Karpas-422 (cell line): ENCODE results near the gene ZNF813. TPM values are rescaled to one million over a fixed set of nuclear protein-coding genes. Genes with fewer than 3 reads are reported as not detected.
A peak's percentile ranks its signal among the peaks of the same experiment; 100 is the strongest.
"Not testable (repeated sequence)": the region's sequence is repeated elsewhere in the genome, so short reads cannot be mapped to it uniquely, and the experiment has no call there.

ENCODE experiments used
- DNase-seq: peaks from one replicate; pipeline ENCODE4 v3.0.0-alpha.2; 2015
- H2AFZ ChIP-seq: fragments of 200-600 bp; sonication (generic); 2 replicates; pipeline ENCODE4 v1.6.1; 2014; ENCODE audit warnings: antibody characterized with exemption, low read length, mixed read lengths
- H3K27ac ChIP-seq: fragments of 200-600 bp; sonication (generic); 2 replicates; pipeline ENCODE4 v1.5.1; 2014; ENCODE audit warnings: mild to moderate bottlenecking, low read length, moderate library complexity
- H3K27me3 ChIP-seq: fragments of 200-600 bp; sonication (generic); 2 replicates; pipeline ENCODE4 v1.6.1; 2014; ENCODE audit warnings: low read length, mixed read lengths
- H3K36me3 ChIP-seq: fragments of 200-600 bp; sonication (generic); 2 replicates; pipeline ENCODE4 v1.6.1; 2014; ENCODE audit warnings: low read length, mixed read lengths; ENCODE audit not compliant: insufficient read depth
- H3K4me1 ChIP-seq: fragments of 200-600 bp; sonication (generic); 2 replicates; pipeline ENCODE4 v1.6.1; 2014; ENCODE audit warnings: mild to moderate bottlenecking, low read length, mixed read lengths
- H3K4me2 ChIP-seq: fragments of 200-600 bp; sonication (generic); 2 replicates; pipeline ENCODE4 v1.6.1; 2014; ENCODE audit warnings: low read length, low read depth, mild to moderate bottlenecking; ENCODE audit not compliant: poor library complexity, severe bottlenecking
- H3K4me3 ChIP-seq: fragments of 200-600 bp; sonication (generic); 2 replicates; pipeline ENCODE4 v1.5.1; 2014; ENCODE audit warnings: mild to moderate bottlenecking, antibody characterized with exemption, low read length, mixed read lengths
- H3K79me2 ChIP-seq: fragments of 200-600 bp; sonication (generic); 2 replicates; pipeline ENCODE4 v1.6.1; 2014; ENCODE audit warnings: mild to moderate bottlenecking, low read length, mixed read lengths
- H3K9ac ChIP-seq: fragments of 200-600 bp; sonication (generic); 2 replicates; pipeline ENCODE4 v1.6.0; 2014; ENCODE audit warnings: low read length
- H3K9me2 ChIP-seq: fragments of 200-600 bp; sonication (generic), shearing (Covaris generic); replicated peaks from 2 replicates; pipeline ENCODE4 v1.6.0; 2014; ENCODE audit warnings: mild to moderate bottlenecking, low read length, moderate library complexity; ENCODE audit not compliant: insufficient read depth
- H3K9me3 ChIP-seq: fragments of 300-700, 200-600 bp; sonication (generic); 2 replicates; pipeline ENCODE4 v1.6.1; 2014; ENCODE audit warnings: low read length, mixed read lengths
- H4K20me1 ChIP-seq: fragments of 200-600 bp; sonication (generic); 2 replicates; pipeline ENCODE4 v1.6.1; 2014; ENCODE audit warnings: mild to moderate bottlenecking, antibody characterized with exemption, low read length, low read depth; ENCODE audit not compliant: insufficient read depth
- total RNA-seq: library from RNA; depleted of rRNA; stranded (reverse); fragments of >200 nt; shearing (Covaris generic); gene quantifications from 2 replicates; pipeline ENCODE4 v1.2.3, GENCODE V29; 2014; ENCODE audit warnings: low replicate concordance

The ZNF813 gene
- total RNA-seq, 1 experiment from 2014 or later: 6.1 TPM

DNA sequence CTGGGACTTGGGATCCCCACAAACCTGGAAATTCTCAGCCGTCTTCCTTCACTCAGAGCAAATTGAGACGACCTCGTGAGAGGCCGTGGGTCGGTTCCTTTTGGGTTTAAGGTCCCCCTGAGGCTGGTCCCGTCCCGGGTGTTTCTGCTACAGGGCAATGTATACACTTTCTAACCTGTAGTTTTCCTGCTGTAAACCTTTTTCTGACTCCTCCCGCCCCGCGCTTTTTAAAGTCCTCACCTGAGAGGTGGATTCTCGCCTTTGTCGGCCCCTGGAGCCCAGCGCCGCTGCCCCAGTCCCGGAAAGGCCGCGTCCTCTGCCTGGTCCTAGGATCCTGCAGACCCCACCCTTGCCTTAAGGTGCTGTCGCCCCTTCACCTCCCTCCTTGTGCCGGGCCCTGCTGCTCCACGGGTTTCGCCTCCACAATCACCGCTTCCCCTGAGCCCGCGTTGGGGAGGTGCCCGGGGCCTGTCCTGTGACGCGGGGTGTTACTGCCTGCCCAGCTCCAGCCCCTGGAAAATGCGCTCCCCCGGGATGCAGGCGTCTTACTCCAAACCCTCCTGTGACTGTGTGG is 35.4 kb upstream of the ZNF813 start:
- H3K4me3 ChIP-seq: peak overlapping the region; percentile 99
- H2AFZ ChIP-seq: peak overlapping the region; percentile 78; the same call in 1 of the 2 replicates
- no peak overlapping the region for H3K27ac ChIP-seq
- peaks cover 48% of the 10 kb centered on the region for H3K79me2 ChIP-seq
- peaks cover 9% of the 10 kb centered on the region for H3K4me1 ChIP-seq
- no peaks in the 10 kb centered on the region for H3K27me3 ChIP-seq
- peaks cover 23% of the 10 kb centered on the region for H3K9me3 ChIP-seq
- H3K9me2 ChIP-seq: no peaks in the 10 kb centered on the region
- peak overlapping the region; percentile 90 for H3K9ac ChIP-seq
- peak; percentile 73 for DNase-seq
- no peaks in the 10 kb centered on the region for H4K20me1 ChIP-seq
- peaks cover 41% of the 10 kb centered on the region for H3K36me3 ChIP-seq
- H3K4me2 ChIP-seq: peak overlapping the region; percentile 96

GRCh38 chr19:53443809-53444208 is 23.7 kb upstream of the ZNF813 start:
- Histone ChIP-seq H3K9me3 (peaks cover 32% of the 10 kb centered on the region), H3K36me3 (peaks cover 80% of the 10 kb centered on the region), H3K79me2 (peaks cover 10% of the 10 kb centered on the region)
- not testable (repeated sequence) for H3K27me3 ChIP-seq, H2AFZ ChIP-seq, H3K9ac ChIP-seq, H3K4me1 ChIP-seq, H4K20me1 ChIP-seq, H3K27ac ChIP-seq, H3K9me2 ChIP-seq, H3K4me3 ChIP-seq, DNase-seq, H3K4me2 ChIP-seq

DNA sequence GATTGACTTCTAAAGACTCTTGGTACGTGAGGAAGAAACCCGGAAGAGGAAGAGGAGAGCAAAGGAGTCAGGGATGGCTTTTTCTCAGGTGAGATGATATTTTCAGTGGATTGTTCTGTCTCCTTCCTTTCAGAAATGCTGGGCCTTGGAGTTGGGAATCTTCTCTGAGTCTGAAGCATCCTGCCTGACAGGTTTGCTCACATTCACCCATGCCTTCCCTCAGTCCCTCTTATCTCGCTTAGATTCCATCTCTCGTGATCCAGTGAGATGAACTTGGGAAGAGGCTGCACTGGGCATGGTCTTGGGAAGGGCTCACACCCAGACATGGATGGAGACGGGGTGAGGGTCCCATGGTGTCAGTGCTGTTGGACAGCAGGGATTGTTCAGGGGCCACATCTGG is 20.3 kb upstream of the ZNF813 start:
- H3K4me3 ChIP-seq, DNase-seq, H3K4me2 ChIP-seq, H3K9me2 ChIP-seq, H3K27me3 ChIP-seq, H3K9ac ChIP-seq, H2AFZ ChIP-seq, H4K20me1 ChIP-seq, H3K79me2 ChIP-seq, H3K4me1 ChIP-seq, H3K27ac ChIP-seq: not testable (repeated sequence)
- peaks cover 90% of the 10 kb centered on the region for H3K36me3 ChIP-seq
- H3K9me3 ChIP-seq: peaks cover 38% of the 10 kb centered on the region

- no peak for DNase-seq
- H3K79me2 ChIP-seq: no peaks in the 10 kb centered on the region
- no peaks in the 10 kb centered on the region for H3K9me2 ChIP-seq
- no peaks in the 10 kb centered on the region for H3K27me3 ChIP-seq
- no peak overlapping the region for H3K4me3 ChIP-seq
- no peak overlapping the region for H3K27ac ChIP-seq
- H2AFZ ChIP-seq: no peak overlapping the region
- H4K20me1 ChIP-seq: no peaks in the 10 kb centered on the region
- H3K36me3 ChIP-seq: peaks cover 75% of the 10 kb centered on the region
- no peak overlapping the region for H3K4me2 ChIP-seq
- H3K9ac ChIP-seq: no peak overlapping the region
- H3K4me1 ChIP-seq: no peaks in the 10 kb centered on the region
- H3K9me3 ChIP-seq: peaks cover 65% of the 10 kb centered on the region
Measured at GRCh38 chr19:53455828-53456227, 11.7 kb upstream of the ZNF813 start.

DNA sequence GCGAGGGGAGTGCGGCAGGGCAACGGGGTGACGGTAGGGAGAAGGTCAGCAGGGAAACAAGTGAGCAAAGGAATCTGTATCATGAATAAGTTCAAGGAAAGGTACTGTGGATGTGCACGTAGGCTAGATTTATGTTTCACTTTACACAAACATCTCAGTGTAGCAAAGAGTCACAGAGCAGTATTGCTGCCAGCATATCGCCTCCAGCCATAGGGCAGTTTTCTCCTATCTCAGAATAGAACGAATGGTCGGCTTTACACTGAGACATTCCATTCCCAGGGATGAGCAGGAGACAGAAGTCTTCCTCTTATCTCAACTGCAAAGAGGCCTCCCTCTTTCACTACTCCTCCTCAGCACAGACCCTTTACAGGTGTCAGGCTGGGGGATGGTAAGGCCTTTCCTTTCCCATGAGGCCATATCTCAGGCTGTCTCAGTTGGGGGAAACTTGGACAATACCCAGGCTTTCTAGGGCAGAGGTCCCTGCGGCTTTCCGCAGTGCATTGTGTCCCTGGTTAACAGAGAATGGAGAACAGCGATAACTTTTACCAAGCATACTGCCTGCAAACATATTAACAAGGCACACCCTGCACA is 7.3 kb upstream of the ZNF813 start:
- H3K9me2 ChIP-seq, H3K9ac ChIP-seq, H3K4me3 ChIP-seq, H2AFZ ChIP-seq, H3K4me2 ChIP-seq, H4K20me1 ChIP-seq, H3K27me3 ChIP-seq, H3K79me2 ChIP-seq, DNase-seq, H3K4me1 ChIP-seq, H3K27ac ChIP-seq: not testable (repeated sequence)
- H3K36me3 ChIP-seq: peaks cover 32% of the 10 kb centered on the region
- peaks cover 43% of the 10 kb centered on the region for H3K9me3 ChIP-seq

DNA sequence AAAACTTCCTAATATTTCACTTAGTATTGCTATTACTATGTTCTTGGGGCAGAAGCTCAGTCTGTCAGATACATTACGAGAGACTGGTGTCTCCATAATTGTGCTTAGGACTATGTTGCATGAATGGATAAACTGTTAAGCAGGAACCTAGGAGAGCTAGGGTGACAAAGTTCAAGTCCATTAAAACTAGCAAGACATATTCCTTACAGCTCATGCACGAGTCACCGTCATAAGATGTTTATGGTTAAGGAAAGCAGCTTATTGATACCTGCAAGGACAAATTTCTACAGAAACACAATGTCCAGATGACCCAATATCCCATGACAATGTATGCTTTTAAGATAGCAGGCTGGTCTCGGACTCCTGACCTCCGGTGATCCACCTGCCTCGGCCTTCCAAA is 5.7 kb upstream of the ZNF813 start:
- H3K4me1 ChIP-seq: no peaks in the 10 kb centered on the region
- H3K27me3 ChIP-seq: no peaks in the 10 kb centered on the region
- H3K9me3 ChIP-seq: peaks cover 27% of the 10 kb centered on the region
- H3K36me3 ChIP-seq: peaks cover 16% of the 10 kb centered on the region
- no peak overlapping the region for H3K4me2 ChIP-seq
- no peak for DNase-seq
- no peak overlapping the region for H3K9ac ChIP-seq
- H2AFZ ChIP-seq: no peak overlapping the region
- H3K9me2 ChIP-seq: no peaks in the 10 kb centered on the region
- H3K79me2 ChIP-seq: no peaks in the 10 kb centered on the region
- H4K20me1 ChIP-seq: no peaks in the 10 kb centered on the region
- no peak overlapping the region for H3K4me3 ChIP-seq
- no peak overlapping the region for H3K27ac ChIP-seq

DNA sequence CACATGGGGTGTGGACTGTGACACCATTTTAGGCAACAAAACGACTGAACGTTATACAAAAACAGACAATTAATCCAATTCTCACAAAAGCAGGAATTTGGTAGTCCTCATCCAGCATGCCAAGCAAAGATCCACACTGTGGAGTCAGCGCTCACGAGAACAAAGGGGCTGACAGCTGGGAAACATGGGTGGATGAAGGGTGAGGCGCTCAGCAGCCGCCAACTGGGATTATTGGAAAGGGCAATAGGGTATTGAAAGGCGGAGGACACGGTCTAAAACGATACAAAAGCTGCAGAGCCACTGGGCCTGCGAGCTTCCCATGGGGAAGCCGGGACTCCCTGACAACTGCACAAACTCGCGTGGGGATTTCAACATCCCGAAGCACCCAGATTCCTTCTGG is 4.7 kb upstream of the ZNF813 start:
- H3K9ac ChIP-seq: no peak overlapping the region
- peaks cover 18% of the 10 kb centered on the region for H3K9me3 ChIP-seq
- H3K27me3 ChIP-seq: no peaks in the 10 kb centered on the region
- no peaks in the 10 kb centered on the region for H3K4me1 ChIP-seq
- H3K36me3 ChIP-seq: peaks cover 10% of the 10 kb centered on the region; the same call in 1 of the 2 replicates
- H3K4me3 ChIP-seq: no peak overlapping the region
- no peak overlapping the region for H3K4me2 ChIP-seq
- DNase-seq: no peak
- no peaks in the 10 kb centered on the region for H3K9me2 ChIP-seq
- H4K20me1 ChIP-seq: no peaks in the 10 kb centered on the region
- H2AFZ ChIP-seq: no peak overlapping the region
- peaks cover 3% of the 10 kb centered on the region; the same call in 1 of the 2 replicates for H3K79me2 ChIP-seq
- H3K27ac ChIP-seq: no peak overlapping the region

DNA sequence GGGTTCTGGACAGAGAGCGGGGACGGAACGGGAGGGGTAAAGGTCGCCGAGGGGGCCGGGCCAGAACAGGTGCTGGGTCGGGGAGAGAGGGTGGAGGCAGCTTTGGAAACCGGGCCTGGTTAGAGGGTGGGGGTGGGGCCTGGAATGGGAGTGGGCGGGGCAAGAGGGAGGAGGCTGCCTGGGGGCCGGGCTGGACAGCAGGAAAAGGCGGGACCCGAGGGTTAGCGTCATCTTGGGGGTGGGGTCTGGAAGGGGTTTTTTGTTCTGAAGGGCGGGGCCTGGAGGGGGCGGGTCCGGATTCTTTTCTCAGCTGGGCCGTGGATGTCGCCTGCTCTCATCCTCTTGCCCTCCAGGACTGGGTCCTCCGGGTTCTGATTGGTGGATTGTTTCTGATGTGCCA is 4.3 kb upstream of the ZNF813 start:
- Histone ChIP-seq H3K9me3 (peaks cover 14% of the 10 kb centered on the region), H2AFZ (no peak overlapping the region), H3K4me1 (peaks cover 1% of the 10 kb centered on the region; the same call in 1 of the 2 replicates), H3K27me3 (no peaks in the 10 kb centered on the region), H3K4me3 (no peak overlapping the region), H3K9ac (no peak overlapping the region), H3K79me2 (peaks cover 6% of the 10 kb centered on the region), H4K20me1 (no peaks in the 10 kb centered on the region), H3K27ac (no peak overlapping the region), H3K4me2 (no peak overlapping the region), H3K36me3 (peaks cover 6% of the 10 kb centered on the region; the same call in 1 of the 2 replicates), H3K9me2 (no peaks in the 10 kb centered on the region)
- peak; percentile 56 for DNase-seq
